Astrocyte of the spinal cord (primary cell): ENCODE data around the gene ARHGAP4.

ENCODE experiments used
- DNase-seq: peaks from one replicate; pipeline ENCODE4 v3.0.0; 2011; ENCODE audit warnings: low read depth, low spot score
- H3K4me3 ChIP-seq: 2 replicates; pipeline ENCODE4 v1.5.1; 2011; ENCODE audit warnings: low read depth, mild to moderate bottlenecking, low read length, moderate library complexity
- CTCF ChIP-seq: IDR thresholded peaks from 2 replicates; pipeline ENCODE4 v1.5.1; 2012; ENCODE audit warnings: low read depth, mild to moderate bottlenecking, low read length, inconsistent platforms
- in situ Hi-C: cut with HindIII; loops from 2 replicates; pipeline ENCODE4 v1.10.0; 2017; ENCODE audit warnings: low sequenced_read_pairs

Gene ARHGAP4

GRCh38 chrX:153951683-153952372, 25.8 kb upstream of the ARHGAP4 start:
- in situ Hi-C loops: no loop called here
- no peak for DNase-seq
- no peak for TF ChIP-seq CTCF
- H3K4me3 ChIP-seq: no peak overlapping the region

GRCh38 chrX:153950127-153950526, 24.1 kb upstream of the ARHGAP4 start:
- TF ChIP-seq CTCF: no peak
- in situ Hi-C loops: no loop called here

GRCh38 chrX:153948847-153949805, 23.1 kb upstream of the ARHGAP4 start:
- in situ Hi-C loops: no loop called here
- no peak for DNase-seq
- no peak overlapping the region for H3K4me3 ChIP-seq
- TF ChIP-seq CTCF: no peak

More at GRCh38 chrX:153950127-153950526, 24.1 kb upstream of the ARHGAP4 start:
- no peak for DNase-seq
- no peak overlapping the region for H3K4me3 ChIP-seq

- TF ChIP-seq CTCF: no peak
- no peak overlapping the region for H3K4me3 ChIP-seq
- in situ Hi-C loops: no loop called here
- DNase-seq: no peak
Measured at GRCh38 chrX:153948002-153948466, 22.0 kb upstream of the ARHGAP4 start.

GRCh38 chrX:153947009-153947769, 21.1 kb upstream of the ARHGAP4 start:
- peak; percentile 91 for TF ChIP-seq CTCF
- peak; percentile 79 for DNase-seq
- no peak overlapping the region for H3K4me3 ChIP-seq
- in situ Hi-C loops: no loop called here
